Measurements from ENCODE around the gene C19orf12. TPM values are rescaled to one million over a fixed set of nuclear protein-coding genes. Genes with fewer than 3 reads are reported as not detected.
"Not testable (repeated sequence)": the region's sequence is repeated elsewhere in the genome, so short reads cannot be mapped to it uniquely, and the experiment has no call there.

The C19orf12 gene
- total and polyA plus RNA-seq, 2 donors (not counting 1 experiment from before 2014, with no cell fraction given), result 25.4 to 26.8 TPM

- Histone ChIP-seq H3K27me3 (ENCODE audit: control insufficient read depth, insufficient read depth, low read length) (no peaks in the 10 kb centered on the region), H3K36me3 (ENCODE audit: control insufficient read depth, insufficient read depth, low read length) (peaks cover 2% of the 10 kb centered on the region), H4K20me1 (ENCODE audit: control insufficient read depth, extremely low read depth, insufficient read depth, low read length) (no peaks in the 10 kb centered on the region), H3K4me1 (ENCODE audit: control insufficient read depth, extremely low read depth, insufficient read depth, low read length) (peaks cover 6% of the 10 kb centered on the region), H2AFZ (ENCODE audit: low read length) (no peak overlapping the region), H3K4me2 (ENCODE audit: extremely low read depth, insufficient read depth, low read length) (peak overlapping the region; percentile 44), H3K4me3 (replicated peaks in 1 of 4; ENCODE audit: control extremely low read depth in 1 of 4, insufficient read depth in 1 of 4, low read depth in 3 of 4, low read length in 4 of 4) (no peak overlapping the region), H3K27ac (ENCODE audit: insufficient read depth, low read length) (no peak overlapping the region), H3K9ac (ENCODE audit: insufficient read depth, low read length) (no peak overlapping the region), H3K79me2 (ENCODE audit: control insufficient read depth, insufficient read depth, low read length) (peaks cover 17% of the 10 kb centered on the region), H3K9me3 (ENCODE audit: control insufficient read depth, insufficient read depth, low read depth, low read length) (no peaks in the 10 kb centered on the region)
- TF ChIP-seq EZH2 (IDR thresholded peaks at IDR 0.05; ENCODE audit: low read length, missing control alignments) (no peak), CTCF (conservative IDR thresholded peaks at IDR 0.05 in 1 of 2, IDR thresholded peaks at IDR 0.05 in 1 of 2; ENCODE audit: low read depth in 1 of 2, low read length in 2 of 2) (no peak)
- no peak for DNase-seq (ENCODE audit: low read depth in 2 of 2)
Observed at GRCh38 chr19:29712744-29713516, 2.1 kb downstream of the C19orf12 start.

- Histone ChIP-seq H3K4me1 (ENCODE audit: control insufficient read depth, extremely low read depth, insufficient read depth, low read length) (peaks cover 6% of the 10 kb centered on the region), H3K4me3 (replicated peaks in 1 of 4; ENCODE audit: control extremely low read depth in 1 of 4, insufficient read depth in 1 of 4, low read depth in 3 of 4, low read length in 4 of 4) (no peak overlapping the region), H3K9me3 (ENCODE audit: control insufficient read depth, insufficient read depth, low read depth, low read length) (no peaks in the 10 kb centered on the region), H3K27ac (ENCODE audit: insufficient read depth, low read length) (no peak overlapping the region), H3K4me2 (ENCODE audit: extremely low read depth, insufficient read depth, low read length) (no peak overlapping the region), H3K9ac (ENCODE audit: insufficient read depth, low read length) (no peak overlapping the region), H4K20me1 (ENCODE audit: control insufficient read depth, extremely low read depth, insufficient read depth, low read length) (no peaks in the 10 kb centered on the region), H2AFZ (ENCODE audit: low read length) (no peak overlapping the region), H3K79me2 (ENCODE audit: control insufficient read depth, insufficient read depth, low read length) (peaks cover 17% of the 10 kb centered on the region), H3K27me3 (ENCODE audit: control insufficient read depth, insufficient read depth, low read length) (no peaks in the 10 kb centered on the region), H3K36me3 (ENCODE audit: control insufficient read depth, insufficient read depth, low read length) (peaks cover 2% of the 10 kb centered on the region)
- DNase-seq (ENCODE audit: low read depth in 2 of 2), result no peak
- no peak for TF ChIP-seq CTCF (conservative IDR thresholded peaks at IDR 0.05 in 1 of 2, IDR thresholded peaks at IDR 0.05 in 1 of 2; ENCODE audit: low read depth in 1 of 2, low read length in 2 of 2)
- TF ChIP-seq EZH2 (IDR thresholded peaks at IDR 0.05; ENCODE audit: low read length, missing control alignments), result no peak
Observed at GRCh38 chr19:29711584-29712132, 3.4 kb downstream of the C19orf12 start.

GRCh38 chr19:29709440-29709798, 5.6 kb downstream of the C19orf12 start:
- H3K27me3 ChIP-seq (ENCODE audit: control insufficient read depth, insufficient read depth, low read length); H3K9ac ChIP-seq (ENCODE audit: insufficient read depth, low read length); H3K9me3 ChIP-seq (ENCODE audit: control insufficient read depth, insufficient read depth, low read depth, low read length); H3K27ac ChIP-seq (ENCODE audit: insufficient read depth, low read length); DNase-seq (ENCODE audit: low read depth in 2 of 2); H3K4me1 ChIP-seq (ENCODE audit: control insufficient read depth, extremely low read depth, insufficient read depth, low read length); H4K20me1 ChIP-seq (ENCODE audit: control insufficient read depth, extremely low read depth, insufficient read depth, low read length); H3K4me2 ChIP-seq (ENCODE audit: extremely low read depth, insufficient read depth, low read length); H3K4me3 ChIP-seq (replicated peaks in 1 of 4; ENCODE audit: control extremely low read depth in 1 of 4, insufficient read depth in 1 of 4, low read depth in 3 of 4, low read length in 4 of 4); H3K36me3 ChIP-seq (ENCODE audit: control insufficient read depth, insufficient read depth, low read length); H2AFZ ChIP-seq (ENCODE audit: low read length): not testable (repeated sequence)
- peaks cover 14% of the 10 kb centered on the region for H3K79me2 ChIP-seq (ENCODE audit: control insufficient read depth, insufficient read depth, low read length)
